MCF 10A (cell line): ENCODE results near the gene TNPO3. TPM values are rescaled to one million over a fixed set of nuclear protein-coding genes. Genes with fewer than 3 reads are reported as not detected.

Experiments
- BruUV-seq: library from RNA; stranded (reverse); fragments of 400-500 nt; replicated peaks from 2 replicates; lab custom pipeline; 2021; lab: Mats Ljungman, UMichigan
- CTCF ChIA-PET: fragments of 300-600 bp; sonication (Branson Sonifier 250); formaldehyde crosslinking; extraction: SDS; loops from one replicate; lab custom pipeline; 2021; ENCODE audit warnings: antibody characterized with exemption, inconsistent platforms; lab: Yijun Ruan, JAX
- POLR2A ChIA-PET: fragments of 300-600, 350-650 bp; sonication (Branson Sonifier 250); formaldehyde crosslinking; extraction: SDS; loops from one replicate; lab custom pipeline; 2020; ENCODE audit warnings: antibody characterized with exemption, inconsistent platforms; lab: Yijun Ruan, JAX
- DNase-seq: peaks from one replicate; pipeline ENCODE4 v3.0.0-alpha.2; 2018; ENCODE audit not compliant: unreplicated experiment
- H3K27ac Mint-ChIP-seq: one replicate; pipeline ENCODE4 v1.8.0; 2022; ENCODE audit warnings: mild to moderate bottlenecking, low read depth, mixed read lengths; ENCODE audit not compliant: unreplicated experiment
- H3K27me3 Mint-ChIP-seq: one replicate; pipeline ENCODE4 v1.8.0; 2022; ENCODE audit warnings: mixed read lengths; ENCODE audit not compliant: insufficient read depth, unreplicated experiment
- H3K36me3 Mint-ChIP-seq: one replicate; pipeline ENCODE4 v1.8.0; 2022; ENCODE audit warnings: mild to moderate bottlenecking, moderate library complexity, mixed read lengths; ENCODE audit not compliant: insufficient read depth, unreplicated experiment
- H3K4me1 Mint-ChIP-seq: one replicate; pipeline ENCODE4 v1.8.0; 2022; ENCODE audit warnings: mixed read lengths; ENCODE audit not compliant: insufficient read depth, unreplicated experiment
- H3K4me3 Mint-ChIP-seq: one replicate; pipeline ENCODE4 v1.8.0; 2022; ENCODE audit warnings: mild to moderate bottlenecking, moderate library complexity, mixed read lengths; ENCODE audit not compliant: unreplicated experiment
- H3K9me3 Mint-ChIP-seq: one replicate; pipeline ENCODE4 v1.8.0; 2022; ENCODE audit warnings: mixed read lengths; ENCODE audit not compliant: unreplicated experiment
- intact Hi-C: fragments of 100-400 bp; cut with micrococcal nuclease; formaldehyde crosslinking; loops from 2 replicates; pipeline ENCODE4 v1.14.1; 2022
- total RNA-seq: library from RNA; stranded (reverse); gene quantifications from 2 replicates; pipeline ENCODE4 v1.2.3, GENCODE V29; 2022
- TF ChIP-seq, protein P1 (sequence below): fragments of 200-600 bp; IDR thresholded peaks from one replicate; pipeline ENCODE4 v1.8.0; 2022; ENCODE audit warnings: antibody characterized with exemption, mild to moderate bottlenecking; ENCODE audit not compliant: unreplicated experiment

TNPO3 gene
- total RNA-seq, 1 experiment from 2014 or later, result 42.3 TPM

- TF ChIP-seq, protein P1, sequence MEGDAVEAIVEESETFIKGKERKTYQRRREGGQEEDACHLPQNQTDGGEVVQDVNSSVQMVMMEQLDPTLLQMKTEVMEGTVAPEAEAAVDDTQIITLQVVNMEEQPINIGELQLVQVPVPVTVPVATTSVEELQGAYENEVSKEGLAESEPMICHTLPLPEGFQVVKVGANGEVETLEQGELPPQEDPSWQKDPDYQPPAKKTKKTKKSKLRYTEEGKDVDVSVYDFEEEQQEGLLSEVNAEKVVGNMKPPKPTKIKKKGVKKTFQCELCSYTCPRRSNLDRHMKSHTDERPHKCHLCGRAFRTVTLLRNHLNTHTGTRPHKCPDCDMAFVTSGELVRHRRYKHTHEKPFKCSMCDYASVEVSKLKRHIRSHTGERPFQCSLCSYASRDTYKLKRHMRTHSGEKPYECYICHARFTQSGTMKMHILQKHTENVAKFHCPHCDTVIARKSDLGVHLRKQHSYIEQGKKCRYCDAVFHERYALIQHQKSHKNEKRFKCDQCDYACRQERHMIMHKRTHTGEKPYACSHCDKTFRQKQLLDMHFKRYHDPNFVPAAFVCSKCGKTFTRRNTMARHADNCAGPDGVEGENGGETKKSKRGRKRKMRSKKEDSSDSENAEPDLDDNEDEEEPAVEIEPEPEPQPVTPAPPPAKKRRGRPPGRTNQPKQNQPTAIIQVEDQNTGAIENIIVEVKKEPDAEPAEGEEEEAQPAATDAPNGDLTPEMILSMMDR, result no peak
- BruUV-seq, result no TSS peak
- Mint-ChIP-seq H3K4me3 (no peak overlapping the region), H3K36me3 (peaks cover 7% of the 10 kb centered on the region), H3K4me1 (peaks cover 12% of the 10 kb centered on the region), H3K9me3 (no peaks in the 10 kb centered on the region), H3K27me3 (no peaks in the 10 kb centered on the region), H3K27ac (no peak overlapping the region)
- ChIA-PET POLR2A (interaction anchor here (4.0 kb wide), 1 partner anchor 32 kb away, joined by 10 read pairs; no protein-coding TSS in a partner anchor), CTCF (interaction anchor here (0.6 to 0.7 kb wide), 2 partner anchors 71 to 188 kb away, joined by 3 to 4 read pairs; no protein-coding TSS in a partner anchor)
- DNase-seq, result no peak
- intact Hi-C loops, result no loop called here
Observed at GRCh38 chr7:129021656-129022055, 33.3 kb downstream of the TNPO3 start.

- H3K9me3 Mint-ChIP-seq, result no peaks in the 10 kb centered on the region
- BruUV-seq, result no TSS peak
- ChIA-PET CTCF (interaction anchor here (0.8 to 2.2 kb wide), 2 partner anchors 8 to 74 kb away, joined by 3 to 7 read pairs; no protein-coding TSS in a partner anchor), POLR2A (interaction anchor here (1.6 kb wide), 1 partner anchor 36 kb away, joined by 5 read pairs; the partner anchor contains the start of gene TNPO3)
- no peak for DNase-seq
- no peak overlapping the region for H3K4me3 Mint-ChIP-seq
- intact Hi-C loops, result no loop called here
- peaks cover 39% of the 10 kb centered on the region for H3K36me3 Mint-ChIP-seq
- no peaks in the 10 kb centered on the region for H3K27me3 Mint-ChIP-seq
- TF ChIP-seq, protein P1, result no peak
- H3K4me1 Mint-ChIP-seq, result peaks cover 6% of the 10 kb centered on the region
- peak overlapping the region; percentile 42 for H3K27ac Mint-ChIP-seq
Observed at GRCh38 chr7:129017933-129018538, 36.9 kb downstream of the TNPO3 start.

GRCh38 chr7:129017264-129017663, 37.6 kb downstream of the TNPO3 start:
- ChIA-PET POLR2A (interaction anchor here (0.9 to 1.6 kb wide), 2 partner anchors 10 to 37 kb away, joined by 5 read pairs; partner anchors contain the start of gene TNPO3), CTCF (interaction anchor here (2.2 kb wide), 1 partner anchor 75 kb away, joined by 7 read pairs; no protein-coding TSS in a partner anchor)
- no peak for DNase-seq
- Mint-ChIP-seq H3K27ac (no peak overlapping the region), H3K4me1 (peaks cover 6% of the 10 kb centered on the region), H3K9me3 (no peaks in the 10 kb centered on the region), H3K4me3 (no peak overlapping the region), H3K27me3 (no peaks in the 10 kb centered on the region), H3K36me3 (peaks cover 42% of the 10 kb centered on the region)
- intact Hi-C loops, result no loop called here
- BruUV-seq, result no TSS peak
- TF ChIP-seq, protein P1, result no peak

- no peak overlapping the region for H3K4me3 Mint-ChIP-seq
- TF ChIP-seq, protein P1, result no peak
- no peaks in the 10 kb centered on the region for H3K9me3 Mint-ChIP-seq
- H3K27me3 Mint-ChIP-seq, result no peaks in the 10 kb centered on the region
- DNase-seq, result peak; percentile 19
- intact Hi-C loops, result no loop called here
- ChIA-PET CTCF (no interaction called here), POLR2A (interaction anchor here (1.0 to 1.5 kb wide), 2 partner anchors 9 to 40 kb away, joined by 3 to 7 read pairs; partner anchors contain the start of gene TNPO3)
- H3K27ac Mint-ChIP-seq, result no peak overlapping the region
- H3K4me1 Mint-ChIP-seq, result no peaks in the 10 kb centered on the region
- BruUV-seq, result no TSS peak
- peaks cover 40% of the 10 kb centered on the region for H3K36me3 Mint-ChIP-seq
Observed at GRCh38 chr7:129014501-129015101, 40.3 kb downstream of the TNPO3 start.
